ENCODE data around the gene AJAP1.
"Not testable (repeated sequence)": the region's sequence is repeated elsewhere in the genome, so short reads cannot be mapped to it uniquely, and the experiment has no call there.

Gene AJAP1

GRCh38 chr1:4658643-4659628, 4.5 kb downstream of the AJAP1 start:
- DNase-seq = peak; percentile 48

DNA sequence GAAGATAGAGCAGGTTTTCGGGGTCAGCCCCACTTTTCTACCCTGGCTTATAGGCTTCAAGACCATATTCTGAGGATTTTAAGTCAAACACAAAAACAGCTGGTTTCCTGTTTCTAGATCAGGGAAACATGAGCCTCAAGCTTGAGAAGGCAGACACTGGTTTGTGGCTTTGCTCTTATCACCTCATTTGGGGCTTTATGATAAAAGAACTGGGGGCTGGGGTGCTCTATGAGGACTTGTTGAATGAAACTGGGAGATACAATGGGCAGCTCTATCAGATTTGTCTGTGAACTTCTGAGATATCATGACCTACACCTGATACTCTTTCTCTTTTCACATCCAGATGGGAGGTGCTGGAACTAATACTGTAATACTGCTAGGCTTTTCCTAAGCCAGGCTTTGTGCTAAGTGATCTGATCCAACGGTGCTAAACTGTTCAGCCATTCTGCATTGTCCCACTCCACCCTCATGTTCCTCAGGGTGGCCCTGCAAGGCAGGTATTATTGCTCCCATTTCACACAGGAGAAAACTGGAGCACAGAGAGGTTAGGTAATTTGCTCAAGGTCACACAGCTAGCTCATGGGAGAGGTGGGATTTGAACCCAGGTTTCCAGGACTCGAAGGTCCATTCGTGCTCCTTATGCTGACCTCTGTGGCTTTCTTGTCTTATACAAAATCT, 6.6 kb downstream of the AJAP1 start:
- no peak for DNase-seq

DNA sequence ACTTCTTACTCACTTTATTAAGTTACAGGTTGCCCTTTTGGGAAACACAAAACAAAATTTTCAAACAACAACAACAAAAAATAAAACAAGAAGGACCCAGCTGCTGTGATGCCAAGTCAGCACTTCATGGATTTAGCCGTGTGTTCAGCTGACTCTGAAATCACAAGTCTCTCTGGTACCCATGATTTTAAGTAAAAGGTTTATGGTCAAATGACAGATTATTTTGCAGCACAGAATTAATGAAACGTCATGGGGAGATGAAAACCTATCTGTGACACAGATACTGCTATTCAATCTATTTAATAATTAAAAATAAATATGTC, 7.1 kb downstream of the AJAP1 start:
- DNase-seq = no peak

DNA sequence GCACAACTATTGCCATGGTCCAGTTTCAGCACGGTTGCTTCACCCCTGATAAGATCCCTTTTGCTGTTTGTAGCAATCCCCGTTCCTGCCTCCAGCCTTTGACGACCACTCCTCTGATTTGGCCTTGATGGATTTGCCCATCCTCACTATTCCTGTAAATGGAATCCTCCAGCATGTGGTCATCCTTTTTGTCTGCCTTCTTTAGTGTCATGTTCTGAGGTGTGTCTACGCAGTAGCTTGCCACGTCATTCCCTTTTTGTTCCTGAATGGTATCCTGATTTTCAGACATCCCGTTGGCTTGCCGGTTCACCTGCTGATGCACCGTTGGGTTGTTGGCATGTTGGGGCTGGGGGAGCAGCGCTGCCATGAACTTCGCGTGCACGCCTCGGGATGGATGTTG, 7.8 kb downstream of the AJAP1 start:
- no peak for DNase-seq

DNA sequence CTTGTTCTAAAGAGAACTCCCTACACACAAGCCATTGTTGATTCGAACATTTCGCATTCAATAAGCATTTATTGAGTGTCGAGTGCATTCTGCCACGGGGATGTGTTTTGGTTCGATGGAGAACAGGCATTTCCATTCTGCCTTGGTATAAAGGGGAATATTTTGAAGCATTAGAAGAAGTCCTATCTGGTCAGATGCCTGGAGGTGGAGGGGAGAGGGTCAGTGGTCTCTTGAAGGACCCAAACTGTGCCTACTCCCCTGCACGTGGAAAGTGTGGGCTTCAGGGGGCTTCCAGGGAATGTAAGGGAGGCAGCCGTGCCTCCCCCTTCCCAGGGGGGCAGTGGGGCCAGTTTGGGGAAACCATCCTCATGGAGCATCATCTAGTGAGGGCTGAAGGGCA, 8.3 kb downstream of the AJAP1 start:
- DNase-seq = no peak

DNA sequence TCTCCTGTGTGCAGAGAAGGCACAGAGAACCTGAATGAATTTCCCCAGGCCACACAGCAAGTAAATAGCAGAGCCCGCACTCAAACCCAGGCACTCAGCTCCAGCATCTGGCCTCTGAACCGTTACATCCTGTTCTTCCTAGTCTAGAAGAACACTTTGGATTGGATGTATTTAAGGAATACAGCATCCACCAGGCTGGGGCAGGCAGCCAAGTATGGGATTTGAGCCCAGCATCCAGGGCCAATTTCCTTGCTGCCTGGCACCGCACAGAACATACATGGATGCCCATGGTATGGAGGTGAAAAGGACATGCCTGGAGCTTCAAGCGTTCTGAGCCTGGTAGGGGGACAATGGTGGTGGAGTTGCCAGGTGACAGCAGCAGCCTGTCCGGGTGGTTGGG, 9.7 kb downstream of the AJAP1 start:
- no peak for DNase-seq

DNA sequence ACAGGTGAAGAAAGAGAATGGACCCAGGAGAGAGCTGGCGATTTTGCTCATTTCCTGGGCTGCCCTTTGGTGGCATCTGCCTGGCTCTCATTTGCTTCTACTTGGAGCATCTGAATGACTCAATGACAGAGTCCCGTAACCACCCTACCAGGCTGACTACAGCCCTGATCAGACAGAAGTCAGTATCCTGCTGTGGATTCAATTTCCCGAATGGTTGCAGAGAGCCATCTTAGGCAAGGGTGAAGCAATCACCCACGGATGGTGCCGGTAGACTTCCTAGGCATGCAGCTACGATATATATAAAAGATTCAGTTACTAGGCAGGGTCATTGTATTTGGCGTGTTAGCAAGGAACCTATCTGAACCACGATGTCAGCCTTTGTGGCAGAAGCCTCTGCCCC, 10.2 kb downstream of the AJAP1 start:
- DNase-seq = no peak

DNA sequence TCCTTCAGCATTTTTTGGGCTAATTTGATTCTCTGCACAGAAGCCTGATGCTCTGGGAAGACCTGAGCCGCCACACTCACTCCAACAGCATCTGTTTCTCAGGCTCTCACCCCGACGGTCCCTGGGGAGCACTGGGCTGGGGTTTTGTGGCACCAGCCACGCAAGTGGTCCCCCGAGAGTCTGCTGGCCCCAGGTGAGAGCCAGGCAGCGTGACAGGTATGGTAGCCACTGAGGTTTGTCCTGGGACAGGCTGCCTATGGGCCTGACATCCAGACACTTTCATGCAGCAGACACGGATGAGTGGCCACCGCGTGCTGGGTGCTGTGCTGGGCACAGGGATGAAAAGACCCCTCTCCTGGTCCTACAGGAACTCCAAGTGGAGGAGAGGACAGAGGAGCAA, 11.0 kb downstream of the AJAP1 start:
- no peak for DNase-seq

GRCh38 chr1:4666683-4667082, 12.3 kb downstream of the AJAP1 start:
- not testable (repeated sequence) for DNase-seq

- DNase-seq = no peak
Observed at GRCh38 chr1:4668743-4669700, 14.6 kb downstream of the AJAP1 start.

GRCh38 chr1:4670265-4670664, 15.9 kb downstream of the AJAP1 start:
- no peak for DNase-seq

DNA sequence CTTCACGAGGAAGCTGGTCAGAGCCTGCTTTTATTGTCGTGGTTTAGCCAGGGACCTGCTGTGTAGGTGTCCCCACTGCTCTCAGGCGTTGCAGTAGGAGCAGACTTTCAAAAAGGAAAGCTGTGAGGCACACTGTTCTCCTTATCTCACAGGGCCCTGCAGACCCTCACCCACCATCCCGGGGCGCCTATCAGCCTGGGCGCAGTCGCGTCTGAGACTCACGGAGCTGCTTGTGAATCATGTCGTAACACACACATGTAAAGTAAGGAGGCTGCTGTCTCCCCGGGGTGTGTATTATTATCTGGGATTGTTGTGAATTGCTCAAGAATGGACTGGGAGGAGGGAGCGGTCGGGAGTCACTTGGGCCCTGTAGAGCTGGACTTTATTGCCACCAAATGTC, 17.4 kb downstream of the AJAP1 start:
- no peak for DNase-seq

GRCh38 chr1:4673494-4673893, 19.1 kb downstream of the AJAP1 start:
- DNase-seq = no peak

GRCh38 chr1:4674117-4674516, 19.7 kb downstream of the AJAP1 start:
- no peak for DNase-seq

DNA sequence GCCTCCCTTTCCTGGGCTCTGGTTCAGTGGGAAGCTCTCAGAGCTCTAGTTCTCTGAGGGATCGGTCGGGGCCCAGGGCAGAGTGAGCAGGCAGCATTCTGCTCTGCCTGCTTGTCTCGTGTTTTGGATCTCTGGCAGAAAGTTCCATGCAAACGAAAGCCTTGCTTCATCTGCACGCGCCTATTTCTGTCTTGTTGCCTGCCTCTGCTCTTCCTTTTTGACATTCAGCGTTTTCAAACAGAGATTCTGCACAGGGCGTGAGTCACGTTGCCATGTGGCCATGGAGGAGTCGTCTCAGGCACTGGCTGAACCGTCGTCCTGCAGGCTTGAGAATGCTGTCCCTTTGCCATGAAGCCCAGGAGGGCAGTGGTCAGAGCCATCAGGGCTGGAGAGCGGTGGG, 20.3 kb downstream of the AJAP1 start:
- DNase-seq = no peak

DNA sequence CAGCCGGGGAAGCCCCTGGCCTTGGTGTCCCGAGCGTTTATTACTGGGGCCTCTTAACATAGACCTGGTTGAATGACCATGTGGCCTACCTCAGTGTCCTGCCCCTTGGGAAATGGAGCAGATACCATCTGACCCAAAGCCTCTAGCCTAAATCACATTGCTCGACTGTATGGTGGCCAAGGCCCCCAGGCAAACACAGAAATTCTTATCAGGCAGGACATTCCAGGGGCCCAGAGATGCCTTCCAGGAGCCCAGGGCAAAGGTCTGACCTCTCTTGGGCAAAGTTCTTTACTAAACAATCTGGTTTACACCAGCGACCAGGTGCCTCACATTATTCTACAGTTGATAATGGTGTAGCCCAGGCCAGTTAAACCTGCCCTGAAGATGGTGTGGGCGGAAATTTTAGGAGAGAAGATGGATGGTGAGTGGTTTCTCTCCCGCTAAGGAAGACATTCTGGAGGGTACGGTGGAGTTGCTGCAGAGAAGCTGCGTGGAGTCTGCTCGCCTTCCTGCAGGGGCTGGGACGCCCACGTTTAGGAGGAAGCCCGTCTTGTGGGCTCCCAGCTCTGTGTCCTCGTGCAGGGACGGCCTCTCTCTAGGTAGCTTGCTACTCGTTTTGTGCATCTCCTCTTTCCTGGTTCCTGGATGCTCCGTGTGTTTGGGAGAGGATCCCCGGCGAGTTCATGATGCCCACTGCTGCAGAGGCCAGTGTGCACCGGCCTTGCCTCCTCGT, 21.2 kb downstream of the AJAP1 start:
- DNase-seq = no peak

GRCh38 chr1:4676253-4676652, 21.8 kb downstream of the AJAP1 start:
- no peak for DNase-seq

- DNase-seq = no peak
Observed at GRCh38 chr1:4677608-4678007, 23.2 kb downstream of the AJAP1 start.

- no peak for DNase-seq
Observed at GRCh38 chr1:4678066-4678717, 23.8 kb downstream of the AJAP1 start.

DNA sequence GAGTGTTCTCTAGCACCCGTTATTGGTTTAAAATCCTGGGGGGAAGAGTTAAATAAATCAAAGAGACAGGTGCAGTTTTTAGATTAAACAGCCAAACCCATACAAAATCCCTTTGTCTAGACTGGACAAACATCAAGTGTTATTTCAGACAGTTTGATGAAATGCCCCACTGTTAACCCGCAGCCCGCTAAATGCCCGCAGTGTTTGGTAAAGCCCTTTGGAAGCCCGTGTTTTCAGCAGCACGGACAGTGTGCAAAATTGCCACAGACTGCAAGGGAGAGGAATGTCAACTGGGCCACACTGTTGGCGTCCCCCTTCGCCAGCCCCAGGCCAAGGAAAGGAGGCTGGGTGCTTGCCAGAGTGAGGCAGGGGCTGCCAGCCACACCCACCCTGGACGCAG, 26.6 kb downstream of the AJAP1 start:
- DNase-seq = no peak

DNA sequence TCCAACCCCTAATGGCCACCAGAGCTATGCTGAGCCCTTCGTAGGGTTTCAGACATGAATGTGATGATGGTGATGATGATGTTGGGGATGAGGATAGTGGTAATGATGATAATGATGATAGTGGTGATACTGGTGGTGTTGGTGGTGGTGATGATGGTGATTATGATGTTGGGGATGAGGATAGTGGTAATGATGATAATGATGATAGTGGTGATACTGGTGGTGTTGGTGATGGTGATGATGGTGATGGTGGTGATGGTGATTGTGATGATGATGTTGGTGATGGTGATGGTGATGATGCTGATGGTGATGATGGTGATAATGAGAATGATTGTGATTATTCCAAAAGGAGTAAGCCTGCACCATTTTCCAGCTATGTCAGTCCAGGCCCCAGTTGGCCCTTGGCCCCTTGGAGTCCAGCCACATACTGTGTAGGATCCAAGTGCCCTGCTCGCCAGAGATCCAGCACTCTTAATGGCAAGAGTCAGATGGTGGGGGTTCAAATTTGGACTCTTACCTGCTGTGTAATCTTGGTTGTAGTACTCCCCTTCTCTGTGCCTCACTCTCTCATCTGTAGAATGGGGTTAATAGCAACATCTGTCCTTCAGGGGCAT, 28.3 kb downstream of the AJAP1 start:
- no peak for DNase-seq

- no peak for DNase-seq
Observed at GRCh38 chr1:4684136-4684535, 29.7 kb downstream of the AJAP1 start.

Data from retina (tissue), 1 donor.